NOMO-1 (cell line): Measurements from ENCODE around the gene FAIM2.

Source experiments
- DNase-seq, 2 experiments: peaks; one replicate each; lab custom pipeline; 2025; ENCODE audit not compliant: unreplicated experiment in 2 of 2; lab: John Stamatoyannopoulos, UW

The FAIM2 gene

DNA sequence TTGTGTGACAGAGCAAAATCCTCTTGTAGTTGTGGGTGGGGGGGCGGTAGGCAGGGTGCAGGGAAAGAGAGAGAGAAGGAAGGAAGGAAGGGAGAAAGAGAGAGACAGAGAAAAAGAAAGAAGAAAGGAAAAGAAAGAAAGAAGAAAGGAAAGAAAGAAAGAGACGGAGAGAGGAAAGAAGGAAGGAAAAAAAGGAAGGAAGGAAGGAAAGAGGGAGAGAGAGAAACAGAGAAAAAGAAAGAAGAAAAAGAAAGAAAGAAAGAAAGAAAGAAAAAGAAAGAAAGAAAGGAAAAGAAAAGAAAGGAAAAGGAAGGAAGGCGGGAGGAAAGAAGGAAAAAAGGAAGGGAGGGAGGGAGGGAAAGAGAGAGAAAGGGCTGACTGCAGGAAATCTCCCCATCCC lies 17.6 kb upstream of the FAIM2 start:
- DNase-seq = no peak

DNA sequence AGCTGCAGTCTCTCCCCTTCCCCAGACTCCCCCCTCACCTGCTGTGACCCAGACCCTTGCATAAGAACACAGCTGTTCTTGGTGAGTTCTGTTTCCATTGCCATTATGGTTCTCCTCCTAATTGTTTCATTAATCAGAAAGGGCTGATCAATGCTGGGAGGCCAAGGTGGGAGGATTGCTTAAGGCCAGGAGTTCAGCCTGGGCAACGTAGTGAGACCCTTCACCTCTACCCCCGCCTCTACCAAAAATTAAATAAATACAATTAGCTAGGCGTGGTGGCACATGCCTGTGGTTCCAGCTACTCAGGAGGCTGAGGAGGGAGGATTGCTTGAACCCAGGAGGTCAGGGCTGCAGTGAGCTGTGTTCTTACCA lies 17.2 kb upstream of the FAIM2 start:
- DNase-seq = no peak

DNA sequence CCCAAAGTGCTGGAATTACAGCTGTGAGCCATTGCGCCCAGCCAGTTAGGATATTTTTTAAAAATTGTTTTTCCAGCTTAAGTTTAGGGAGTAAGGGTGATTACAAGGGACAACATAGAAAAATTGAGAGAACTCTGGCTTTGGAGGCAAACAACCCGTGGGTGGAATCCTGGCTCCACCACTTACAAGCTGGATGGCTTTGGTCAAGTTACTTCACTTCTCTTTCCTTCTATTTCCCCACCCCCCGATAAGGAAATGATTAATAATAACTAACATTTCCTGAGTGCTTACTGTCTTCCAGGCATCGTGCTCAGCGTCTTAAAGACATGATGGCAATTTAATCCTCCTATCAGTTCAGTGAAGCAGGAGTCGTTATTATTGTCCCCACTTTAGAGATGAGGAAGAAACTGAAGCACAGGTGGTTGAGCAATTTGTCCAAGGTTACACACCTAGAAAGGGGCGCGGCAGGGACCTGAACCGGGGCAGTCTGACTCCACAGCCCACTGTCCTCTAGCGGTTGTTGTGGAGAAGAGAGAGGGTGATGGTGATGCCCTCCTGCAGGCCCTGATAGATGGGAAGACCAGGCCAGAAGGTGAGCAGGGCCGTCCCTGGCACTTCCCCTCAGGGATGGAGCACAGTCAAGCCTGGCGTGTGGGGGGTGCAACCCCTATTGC lies 16.7 kb upstream of the FAIM2 start:
- DNase-seq = no peak

DNA sequence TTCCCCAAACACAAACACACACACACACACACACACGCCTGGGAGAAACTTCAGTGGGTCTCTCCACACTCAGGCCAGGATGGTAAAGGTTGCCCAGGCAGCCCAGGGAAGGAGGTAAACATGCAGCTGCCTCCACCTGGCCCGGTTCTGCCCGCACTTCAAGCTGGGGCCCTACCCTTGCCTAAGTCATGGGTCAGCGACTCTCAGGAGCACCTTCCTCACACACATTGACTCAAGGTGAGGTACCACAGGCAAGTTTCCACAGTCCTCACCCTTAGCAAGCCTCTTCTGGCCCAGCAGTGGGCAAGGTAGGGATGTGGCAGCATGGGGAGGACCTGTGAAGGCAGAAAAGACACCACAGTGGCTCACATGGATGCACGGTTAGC lies 14.1 kb upstream of the FAIM2 start:
- DNase-seq = no peak

DNA sequence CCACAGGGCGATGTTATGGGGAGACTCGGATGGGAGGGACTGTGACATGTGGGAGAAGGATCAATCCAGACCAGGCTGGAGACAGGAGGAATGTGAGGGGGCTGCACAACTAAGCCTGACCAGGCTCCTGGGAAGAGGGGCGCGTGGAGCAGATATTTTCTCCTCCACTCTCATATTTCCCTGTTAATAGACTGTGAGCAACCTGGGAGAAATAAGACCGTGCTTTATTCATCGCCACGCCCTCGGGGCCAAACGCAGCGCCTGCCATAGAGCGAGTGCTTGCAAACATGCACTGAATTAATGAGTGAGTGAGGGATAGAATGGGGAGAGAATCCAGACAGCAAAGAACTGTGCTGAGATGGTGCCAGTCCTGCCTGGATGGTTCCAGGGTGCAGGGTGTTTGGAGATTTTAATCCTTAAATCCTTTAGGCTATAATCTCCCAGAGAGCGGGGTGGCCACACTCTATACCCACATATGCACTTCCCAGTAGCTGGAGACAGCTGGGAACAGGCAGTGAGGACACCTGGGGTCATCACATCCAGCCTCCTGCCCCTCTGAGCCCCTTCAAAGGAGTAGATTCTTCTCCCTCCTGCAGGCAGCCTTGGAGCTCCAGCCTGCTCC lies 13.6 kb upstream of the FAIM2 start:
- no peak for DNase-seq

DNA sequence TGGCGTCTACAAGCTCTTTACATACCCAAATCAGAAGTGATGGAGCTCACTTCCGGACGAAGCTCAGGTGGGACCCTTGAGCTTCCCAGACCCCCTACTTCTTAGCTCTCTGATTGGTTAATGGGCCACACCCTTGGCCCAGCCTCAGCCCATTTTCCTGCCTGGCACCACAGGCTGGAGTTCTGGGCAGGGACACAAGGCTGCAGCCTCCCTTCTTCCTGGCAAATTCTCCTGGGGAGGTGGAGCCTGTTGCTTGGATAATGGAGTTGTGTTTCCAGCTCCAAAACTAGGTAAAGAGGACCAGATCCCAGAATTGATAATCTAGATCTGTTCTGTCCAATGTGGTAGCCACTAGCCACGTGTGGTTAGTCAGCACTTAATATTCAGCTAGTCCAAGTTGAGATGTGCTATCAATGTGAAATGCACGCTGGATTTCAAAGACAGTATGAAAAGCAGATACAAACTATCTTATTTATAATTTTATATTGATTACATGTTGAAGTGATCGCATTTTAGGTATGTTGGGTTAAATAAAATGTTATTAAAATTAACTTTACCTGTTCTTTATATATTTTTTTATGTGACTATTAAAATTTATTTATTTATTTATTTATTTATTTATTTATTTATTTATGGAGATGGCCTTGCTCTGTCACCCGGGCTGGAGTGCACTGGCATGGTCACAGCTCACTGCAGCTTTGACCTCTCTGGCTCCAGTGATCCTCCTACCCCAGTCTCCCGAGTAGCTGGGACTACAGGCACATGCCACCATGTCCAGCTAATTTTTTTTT lies 12.6 kb upstream of the FAIM2 start:
- no peak for DNase-seq

DNA sequence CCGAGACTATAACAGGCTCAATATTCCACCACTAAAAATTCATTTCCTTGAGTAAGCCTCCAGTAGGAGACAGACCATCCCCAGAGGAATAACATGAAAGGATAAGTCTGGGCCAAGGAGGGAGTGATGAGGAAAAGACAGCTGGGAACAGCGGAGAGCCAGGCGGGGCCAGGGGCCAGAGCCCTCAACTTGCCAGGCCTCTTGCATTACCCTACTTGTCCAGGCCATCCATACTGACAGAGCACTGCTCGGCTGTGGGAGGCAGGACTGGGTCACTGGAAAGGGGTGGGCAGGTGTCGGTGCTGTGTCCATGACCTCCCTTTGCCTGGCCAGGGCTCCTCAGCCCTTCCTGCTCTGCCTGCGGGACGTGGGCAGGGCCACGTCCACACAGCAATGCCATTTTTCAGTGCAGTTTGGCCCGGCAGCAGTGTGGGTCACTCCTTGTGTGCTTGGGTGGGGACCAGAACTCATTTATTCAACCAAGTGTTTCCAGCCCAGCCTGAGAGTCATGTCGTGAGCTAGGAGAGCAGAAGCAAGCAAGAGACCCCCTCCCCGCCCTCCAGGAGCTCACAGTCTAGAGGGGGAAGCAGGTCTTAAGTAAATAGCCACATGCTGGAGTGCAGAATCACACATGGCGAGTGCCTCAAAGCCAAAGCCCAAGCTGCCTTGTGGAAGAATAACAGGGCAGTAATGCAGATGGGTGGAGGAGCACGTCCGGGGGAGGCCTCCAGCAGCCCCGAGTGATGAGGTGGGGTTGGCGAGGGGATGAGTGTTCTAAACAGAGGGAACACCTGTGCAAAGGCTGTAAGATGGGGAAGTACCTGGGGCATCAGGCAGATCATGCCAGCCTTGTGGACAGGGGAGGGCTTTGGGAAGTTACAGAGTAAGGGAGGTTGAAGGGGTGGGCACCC lies 8.9 kb upstream of the FAIM2 start:
- DNase-seq = no peak

DNA sequence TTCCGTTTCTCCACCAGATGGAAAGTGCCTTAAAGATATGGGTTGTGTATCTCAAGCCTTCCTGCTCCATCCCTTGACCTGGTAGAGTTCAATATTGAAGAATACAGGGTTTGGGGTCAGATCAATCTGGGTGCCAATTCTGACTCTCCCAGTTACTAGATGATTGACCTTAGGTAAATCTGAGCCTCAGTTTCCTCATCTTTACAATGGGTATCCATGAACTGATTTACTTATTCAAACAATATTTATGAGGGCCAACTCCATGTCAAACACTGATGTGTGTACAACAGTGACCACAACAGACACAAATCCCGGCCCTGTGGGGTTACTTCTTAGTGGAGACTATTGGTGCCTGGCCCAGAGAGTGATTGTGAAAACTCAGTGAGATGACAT lies 7.5 kb upstream of the FAIM2 start:
- no peak for DNase-seq

DNA sequence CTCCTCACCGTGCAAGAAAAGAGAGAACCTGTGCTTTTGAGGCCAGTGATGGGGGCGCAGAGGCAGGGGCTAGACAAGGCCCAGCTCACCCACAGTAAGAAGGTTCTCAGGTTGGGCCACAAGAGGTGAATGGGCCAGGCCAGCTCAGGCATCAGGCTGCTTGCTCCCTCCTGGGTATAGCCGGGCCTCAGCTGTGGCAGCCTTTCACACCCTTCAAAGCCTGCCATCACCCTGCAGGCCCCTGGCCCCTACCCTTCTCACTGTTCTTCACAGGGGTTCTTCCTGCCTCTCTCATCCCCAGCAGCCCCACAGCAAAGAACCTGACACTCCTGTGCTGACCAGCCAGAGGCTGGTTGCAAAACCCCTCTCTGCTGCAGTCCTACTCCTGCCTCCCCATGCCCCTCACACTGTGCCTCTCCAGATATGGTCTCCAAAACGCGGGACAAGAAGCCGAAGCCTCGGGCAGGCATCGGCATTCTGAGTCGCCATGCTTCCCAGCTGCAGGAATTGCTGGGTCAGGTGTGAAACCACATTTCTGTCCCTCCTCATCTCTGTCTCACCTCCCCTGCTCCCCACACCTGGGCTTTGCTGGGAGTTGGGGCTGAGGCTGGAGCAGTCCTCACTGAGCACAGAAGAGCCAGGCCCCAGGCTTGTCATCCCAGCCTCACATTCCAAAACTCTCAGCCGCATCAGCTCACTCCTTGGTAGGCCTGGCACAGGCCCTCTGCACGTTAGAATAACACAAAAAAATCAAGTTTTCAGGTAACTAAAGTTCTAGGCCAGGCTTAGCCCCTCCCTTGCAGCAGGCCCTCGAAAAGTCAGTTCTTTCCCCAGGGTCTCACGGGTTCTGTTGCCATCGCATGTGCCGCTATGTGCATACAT lies 6.9 kb upstream of the FAIM2 start:
- DNase-seq = no peak

DNA sequence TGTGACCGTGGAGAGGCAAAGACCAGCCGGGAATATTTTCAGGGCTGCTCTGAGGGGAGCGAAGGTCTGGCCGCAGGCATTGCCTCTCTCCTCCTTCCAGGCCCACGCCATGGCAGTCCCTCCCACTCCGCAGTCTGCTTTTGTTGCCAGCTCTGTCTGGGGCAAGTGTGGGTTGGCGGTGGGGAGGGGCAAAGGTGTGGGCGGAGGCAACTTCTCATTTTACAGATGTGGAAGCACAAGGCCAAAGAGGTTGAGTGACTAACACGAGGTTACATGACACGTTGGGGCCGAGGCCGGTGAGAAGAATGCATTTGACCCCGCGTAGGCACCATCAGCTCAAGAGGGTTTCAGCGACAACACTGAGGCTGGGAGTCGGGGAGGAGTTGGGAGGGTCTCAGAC lies 6.1 kb upstream of the FAIM2 start:
- no peak for DNase-seq

DNA sequence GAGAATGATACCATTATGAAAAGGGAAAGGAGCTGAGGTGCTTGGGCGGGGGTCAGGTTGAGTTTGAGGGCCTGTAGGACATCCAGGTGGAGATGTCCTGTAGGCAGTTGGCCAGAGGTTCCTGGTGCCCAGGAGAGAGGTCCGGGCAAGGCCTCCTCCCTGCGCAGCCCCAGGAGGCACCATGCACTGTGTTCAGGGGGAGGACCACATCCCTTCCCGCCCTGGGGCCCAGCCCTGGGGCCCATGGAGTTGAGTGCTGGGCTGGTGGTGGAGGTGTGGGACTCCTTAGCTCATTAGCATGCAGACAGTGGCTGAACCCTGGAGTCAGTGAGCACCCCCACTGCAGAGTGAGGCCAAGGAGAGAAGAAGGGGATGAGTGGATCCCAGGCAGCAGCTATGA lies 5.7 kb upstream of the FAIM2 start:
- no peak for DNase-seq

DNA sequence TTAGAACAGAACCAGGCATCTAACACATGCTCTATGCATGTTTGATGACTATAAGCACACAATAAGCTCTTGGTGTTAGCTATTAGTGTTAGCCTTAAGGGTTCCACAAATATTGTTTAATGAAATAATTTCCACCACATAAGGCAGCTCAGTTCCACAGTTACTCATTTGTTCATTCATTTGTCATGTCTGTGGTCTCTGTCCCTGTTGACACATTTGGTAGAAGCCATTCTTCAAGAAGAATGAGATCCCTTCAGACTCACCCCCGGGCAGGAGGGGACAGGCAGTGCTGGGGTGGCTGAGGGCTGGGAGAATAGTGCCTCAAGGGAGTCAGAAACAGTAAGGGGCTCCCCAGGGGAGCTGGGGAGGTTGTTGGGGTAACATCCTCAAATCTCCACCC lies 3.7 kb upstream of the FAIM2 start:
- DNase-seq = no peak

DNA sequence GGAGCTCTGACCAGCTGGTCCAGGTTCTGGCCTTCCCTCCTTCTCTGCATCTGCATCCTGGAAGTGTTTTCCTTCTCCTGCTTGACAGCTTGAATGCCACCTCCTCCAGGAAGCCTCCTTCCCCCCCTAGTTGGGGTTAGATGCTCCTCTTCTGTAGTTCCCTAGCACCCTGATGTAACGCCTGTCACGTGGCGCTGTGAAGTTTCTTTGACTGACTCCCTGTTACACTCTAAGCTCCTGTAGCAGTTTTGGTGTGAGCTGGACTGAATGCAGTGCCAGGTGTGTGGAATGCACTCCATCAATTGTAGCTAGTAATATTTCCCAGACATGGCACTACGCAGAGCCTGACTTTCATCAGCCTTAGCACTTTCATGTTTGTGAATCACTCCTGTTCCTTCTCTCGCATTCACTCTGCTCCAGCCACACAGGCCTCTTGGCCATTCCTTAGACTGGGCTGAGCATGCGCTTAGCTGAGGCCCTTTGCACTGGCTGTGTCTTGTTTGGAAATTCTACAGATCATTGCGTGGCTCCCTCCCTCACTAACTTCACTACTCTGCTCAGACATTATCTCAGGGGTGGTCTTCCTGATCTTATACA lies 2.1 kb upstream of the FAIM2 start:
- DNase-seq = no peak

DNA sequence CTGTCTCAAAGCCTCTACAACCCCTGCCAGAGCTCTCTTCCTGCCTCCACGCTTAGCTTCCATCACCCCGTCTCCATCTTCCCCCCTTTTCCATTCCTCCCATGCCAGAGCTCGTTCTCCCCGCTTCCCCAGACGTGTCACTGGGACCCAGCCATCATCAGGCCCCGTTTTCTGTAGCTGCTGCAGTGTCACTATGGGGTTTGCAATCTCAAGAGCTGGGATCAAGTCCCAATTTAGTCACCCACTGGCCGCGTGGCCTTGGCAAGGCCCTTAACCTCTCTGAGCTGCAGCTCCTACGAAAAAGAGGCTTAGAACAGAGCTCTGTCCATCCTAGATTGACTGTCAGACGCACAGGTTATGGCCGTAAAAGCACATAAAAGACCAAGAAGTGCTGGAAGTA lies 901 bp upstream of the FAIM2 start:
- DNase-seq = no peak

DNA sequence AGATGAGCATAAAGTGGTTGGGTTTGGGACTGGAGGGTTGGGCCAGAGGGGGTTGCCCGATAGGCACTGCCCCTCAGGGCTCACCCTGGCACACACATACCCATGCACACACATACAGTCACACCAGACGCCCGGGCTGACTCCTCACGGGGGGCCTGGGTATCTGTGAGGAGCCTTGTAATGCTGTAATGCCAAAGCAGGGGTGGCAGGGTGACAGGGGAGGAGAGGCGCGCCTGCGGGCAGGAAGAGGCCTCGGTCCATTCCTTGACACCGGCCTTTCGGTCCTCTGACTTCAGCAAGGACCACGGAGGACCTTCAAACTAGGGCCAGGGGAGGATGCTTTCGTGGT lies 375 bp downstream of the FAIM2 start:
- no peak for DNase-seq

DNA sequence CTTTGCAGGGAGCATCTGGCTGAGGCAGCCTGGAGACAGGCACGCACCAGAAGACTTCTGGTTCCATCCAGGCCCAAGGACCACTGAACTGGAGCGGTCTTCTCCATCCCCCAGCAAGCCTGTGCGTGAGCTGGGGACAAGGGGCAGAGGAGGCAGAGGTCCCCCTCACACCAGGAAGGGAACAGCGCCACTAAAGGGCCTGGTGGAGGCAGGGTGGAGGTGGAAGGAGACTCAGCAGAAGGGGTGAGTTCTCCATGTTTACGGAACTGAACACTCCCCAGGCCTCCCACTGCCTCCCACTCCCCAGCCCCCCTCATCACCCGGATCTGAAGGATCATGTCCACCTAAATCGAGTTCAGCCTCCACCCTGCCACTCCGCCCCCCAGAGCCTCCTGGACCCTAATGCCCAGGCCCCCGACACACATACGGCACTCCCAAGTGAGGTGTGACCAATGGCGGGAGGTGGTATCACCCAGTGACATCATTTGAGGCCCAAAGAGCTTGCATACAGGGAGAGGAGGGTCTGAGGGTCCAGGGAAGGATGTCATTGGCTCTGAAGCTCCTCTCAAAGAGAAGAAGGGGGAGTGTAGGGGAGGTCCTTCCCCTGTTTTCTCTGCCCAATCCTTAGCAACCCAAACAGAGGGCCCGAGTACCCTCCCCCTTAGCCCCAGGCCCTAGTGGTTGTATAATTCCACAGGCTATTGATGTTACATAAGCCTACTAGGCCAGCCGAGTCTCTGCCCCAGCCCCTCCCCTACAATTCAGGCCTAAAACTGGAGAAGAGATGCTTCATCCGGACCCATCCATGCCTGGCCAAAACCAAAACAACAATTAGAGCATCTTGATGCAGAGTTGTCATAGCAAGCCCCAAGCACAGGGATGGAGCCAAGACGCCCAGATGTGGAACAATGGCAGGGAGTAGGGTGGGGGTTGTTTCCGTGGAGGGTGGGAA lies 1.0 kb downstream of the FAIM2 start:
- no peak for DNase-seq

DNA sequence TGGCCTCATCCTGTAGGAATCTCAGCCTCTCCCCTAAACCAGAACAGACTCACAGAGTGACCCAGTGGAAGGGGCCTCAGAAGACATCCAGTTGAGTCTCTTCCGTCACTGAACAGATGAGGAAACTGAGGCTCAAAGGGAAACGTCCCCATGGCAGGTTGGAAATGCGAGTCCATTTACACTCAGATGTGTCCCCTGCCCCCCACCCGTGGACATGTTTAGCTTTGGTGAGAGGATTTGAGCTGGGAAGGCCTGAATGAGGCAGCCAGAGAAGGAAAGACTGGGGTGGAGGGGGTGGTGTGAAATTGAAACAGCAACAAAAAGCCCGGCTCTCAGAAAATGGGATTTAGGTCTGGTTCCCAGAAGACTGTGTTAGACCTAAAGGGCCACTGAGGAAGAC lies 1.7 kb downstream of the FAIM2 start:
- DNase-seq = no peak

DNA sequence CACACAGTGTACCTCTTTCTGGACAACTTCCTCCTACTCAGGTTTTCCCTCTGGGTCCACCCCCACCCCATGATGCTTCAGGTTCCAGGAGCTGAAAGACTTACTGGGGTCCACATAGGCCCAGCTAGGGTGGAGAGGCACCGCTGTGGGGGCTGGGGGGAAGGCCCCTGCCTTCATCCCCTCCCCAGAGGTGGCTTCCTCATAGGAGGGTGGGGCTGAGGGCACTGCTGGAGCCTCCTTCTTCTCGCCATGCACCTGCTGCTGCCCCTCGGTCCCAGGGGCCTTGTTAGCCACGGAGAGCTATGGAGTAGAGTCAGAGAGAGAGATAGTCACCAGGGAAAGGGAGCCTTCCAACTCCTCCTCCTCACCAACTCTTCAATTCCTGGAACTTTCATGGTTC lies 2.7 kb downstream of the FAIM2 start:
- DNase-seq = no peak

DNA sequence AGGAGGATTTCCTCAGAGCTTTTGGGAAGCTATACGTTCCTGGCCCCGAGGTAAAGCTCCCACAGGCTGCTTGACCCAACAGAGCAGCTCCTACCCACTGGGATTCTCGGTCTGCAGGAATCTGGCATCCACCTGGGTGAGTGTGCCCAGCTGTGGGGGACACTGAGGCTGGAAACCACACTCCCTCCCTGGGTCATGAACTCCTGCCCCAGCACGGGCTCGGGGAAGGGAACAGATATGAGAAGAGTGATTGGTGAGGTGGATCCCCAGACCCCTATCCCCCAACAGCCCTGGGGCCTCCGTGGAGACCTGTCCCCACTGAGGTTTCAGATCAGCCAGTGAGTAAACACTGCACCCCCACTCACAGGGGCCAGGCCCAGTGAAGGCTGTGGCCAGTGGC lies 3.3 kb downstream of the FAIM2 start:
- DNase-seq = no peak
